H4 (cell line): ENCODE measurements around the gene GLDN. TPM values are rescaled to one million over a fixed set of nuclear protein-coding genes. Genes with fewer than 3 reads are reported as not detected.

ENCODE experiments used
- DNase-seq: peaks from one replicate; pipeline ENCODE4 v3.0.0-alpha.2; 2015; ENCODE audit warnings: low spot score
- total RNA-seq: library from RNA; depleted of rRNA; stranded (reverse); fragments of >200 nt; shearing (Covaris generic); gene quantifications from 2 replicates; pipeline ENCODE4 v1.2.3, GENCODE V29; 2014

GLDN gene
- total RNA-seq, 1 experiment from 2014 or later: 66.0 TPM

DNA sequence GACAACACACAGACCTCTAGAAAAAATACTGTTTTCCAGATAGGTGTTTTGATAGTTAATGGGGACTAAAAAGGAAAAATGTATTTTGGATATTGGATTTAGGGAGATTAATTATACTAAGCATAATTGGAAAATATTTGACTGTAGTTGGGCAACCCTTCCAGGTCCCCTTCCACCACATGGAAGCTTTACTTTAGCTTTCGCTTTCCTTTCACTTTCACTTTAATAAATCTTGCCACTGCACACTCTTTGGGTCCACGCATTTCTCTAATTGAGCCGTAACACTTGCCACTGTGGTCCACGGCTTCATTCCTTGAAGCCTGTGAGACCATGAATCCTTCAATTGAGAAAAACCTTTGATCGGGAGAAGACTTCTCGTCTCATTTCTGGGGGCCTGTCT, 15.5 kb downstream of the GLDN start:
- no peak for DNase-seq

DNA sequence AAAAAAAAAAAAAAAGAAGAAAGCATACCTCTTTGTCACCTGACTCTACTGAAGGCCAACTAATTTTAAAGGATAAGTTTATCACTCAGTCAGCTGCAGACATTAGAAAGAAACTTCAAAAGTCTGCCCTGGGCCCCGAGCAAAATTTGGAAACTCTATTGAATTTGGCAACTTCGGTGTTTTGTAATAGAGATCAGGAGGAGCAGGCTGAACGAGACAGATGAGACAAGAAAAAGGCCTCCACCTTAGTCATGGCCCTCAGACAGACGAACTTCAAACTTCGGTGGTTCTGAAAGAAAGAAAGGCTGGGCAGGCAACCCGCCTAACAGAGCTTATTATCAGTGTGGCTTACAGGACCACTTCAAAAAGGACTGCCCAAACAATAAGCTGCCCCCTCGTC, 18.5 kb downstream of the GLDN start:
- DNase-seq: no peak

DNA sequence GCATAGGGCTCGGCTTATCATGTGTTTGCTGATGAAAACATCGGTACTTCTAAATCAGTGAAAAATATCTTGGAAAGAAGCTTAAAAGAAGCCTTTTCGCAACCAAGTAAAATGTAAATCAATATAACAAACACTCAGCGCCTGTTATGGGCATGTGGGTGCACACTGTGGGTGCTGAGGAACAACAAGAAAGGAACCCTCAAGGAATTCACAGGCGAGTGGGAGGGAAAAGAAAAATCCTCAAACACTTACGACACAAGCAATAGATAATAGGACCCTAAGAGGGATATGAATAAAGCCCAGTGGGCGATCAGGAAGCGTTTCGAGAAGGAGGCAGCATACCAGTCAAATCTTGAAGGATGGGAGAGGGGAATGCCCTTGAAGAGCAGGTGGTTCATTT, 21.9 kb downstream of the GLDN start:
- DNase-seq: no peak

DNA sequence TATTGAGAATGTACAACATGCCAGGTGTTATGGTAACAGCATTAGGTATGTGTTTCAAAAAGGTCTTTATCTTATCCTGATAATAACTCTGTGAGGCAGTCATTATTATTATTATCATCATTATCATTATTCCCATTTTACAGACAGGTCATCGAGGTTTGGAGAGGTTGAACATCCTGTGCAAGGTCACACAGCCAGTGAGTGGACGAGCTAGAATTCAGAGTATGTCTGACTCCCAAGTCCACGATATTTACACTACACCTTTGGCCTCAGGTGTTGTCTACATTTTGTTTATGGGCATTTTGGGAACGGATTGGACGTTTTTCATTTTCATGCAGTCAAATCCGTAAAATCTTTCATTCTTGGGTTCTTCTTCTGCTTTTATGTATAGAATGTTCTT, 24.0 kb downstream of the GLDN start:
- DNase-seq: no peak

DNA sequence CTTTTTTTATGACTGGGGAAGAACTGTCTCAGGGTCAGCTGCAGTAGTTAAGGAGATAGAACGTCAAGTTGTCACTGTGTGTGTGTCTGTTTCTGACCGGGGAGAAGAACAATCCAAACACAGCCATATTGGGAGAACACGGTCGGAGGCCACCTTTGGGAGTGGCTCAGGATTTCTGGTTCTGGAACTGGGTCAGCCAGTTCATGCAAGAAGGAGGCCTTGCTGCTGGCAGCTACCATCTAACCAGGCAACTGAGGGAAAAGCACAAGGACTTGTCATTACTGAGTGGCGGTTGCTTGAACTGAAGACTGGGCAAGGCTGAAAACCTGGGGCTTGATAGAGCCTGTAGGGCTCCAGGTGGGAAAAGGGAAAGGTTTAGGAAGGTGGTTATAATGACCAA, 24.6 kb downstream of the GLDN start:
- DNase-seq: no peak

DNA sequence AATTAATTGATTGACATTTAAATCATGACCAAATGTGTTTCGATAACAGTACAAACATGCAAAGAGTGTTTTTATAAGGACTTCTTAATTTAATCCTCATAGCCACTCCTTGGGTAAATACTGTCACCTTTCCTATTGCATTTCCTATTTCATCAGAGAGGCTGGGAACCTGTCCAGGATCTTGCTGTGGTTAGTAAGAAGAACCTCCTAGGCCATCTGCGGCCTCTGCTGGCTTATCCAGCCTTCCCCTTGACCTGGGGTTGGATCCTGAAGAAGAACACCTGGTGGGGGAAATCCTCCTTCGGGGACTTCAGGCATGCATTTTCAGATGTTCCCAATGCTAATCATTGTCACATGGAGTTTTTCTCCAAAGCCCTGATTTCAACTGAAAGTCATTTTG, 25.5 kb downstream of the GLDN start:
- peak; percentile 93 for DNase-seq

DNA sequence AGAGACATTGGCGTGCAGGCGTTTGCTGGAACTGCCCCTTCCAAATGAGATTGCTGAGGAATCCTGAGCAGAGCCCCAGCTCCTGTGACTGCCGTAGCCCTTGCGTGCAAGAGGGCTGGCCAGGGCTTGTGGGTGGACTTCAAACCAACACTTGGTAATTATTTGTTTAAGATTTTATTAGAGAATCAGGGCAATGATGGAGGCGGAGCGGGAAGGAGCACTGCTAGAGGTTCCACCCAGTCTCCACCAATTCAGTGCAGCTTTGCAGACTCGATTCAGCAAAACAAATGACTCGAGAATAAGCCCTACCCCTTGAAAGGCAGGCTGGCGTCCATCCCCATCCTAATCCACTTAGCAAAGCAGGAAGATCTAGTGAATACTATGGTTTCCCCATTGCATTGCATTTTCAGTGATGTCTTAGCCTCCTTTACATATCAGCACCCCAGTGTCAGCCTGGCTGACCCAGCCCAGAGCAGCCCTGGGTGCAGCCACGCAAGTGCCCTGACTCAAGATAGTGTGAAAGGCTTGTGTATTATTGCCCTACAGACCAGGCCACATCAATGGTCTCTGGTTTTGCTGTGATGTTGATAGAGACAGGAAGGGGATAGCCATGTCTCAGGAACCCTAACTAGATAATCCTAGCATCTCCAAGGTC, 26.0 kb downstream of the GLDN start:
- DNase-seq: peak; percentile 95

DNA sequence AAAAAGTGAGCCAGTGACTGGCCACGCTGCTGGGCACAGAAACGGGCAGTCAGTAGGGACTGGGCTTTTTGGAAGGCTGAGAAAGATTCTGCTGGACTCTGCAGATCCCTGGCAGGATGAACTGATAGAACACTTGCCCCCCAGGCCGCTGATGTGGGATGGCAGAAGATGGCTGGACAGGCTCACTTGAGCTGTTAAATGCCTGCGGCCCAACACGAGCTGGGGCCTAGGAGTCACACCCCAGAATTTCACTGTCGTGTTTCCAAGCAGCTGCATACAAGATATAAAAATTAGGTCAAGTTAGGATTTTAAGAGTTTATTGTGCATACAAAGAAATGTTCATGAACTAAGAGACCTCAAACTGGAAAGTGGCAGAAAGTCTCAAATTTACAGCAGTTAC, 26.9 kb downstream of the GLDN start:
- DNase-seq: no peak

DNA sequence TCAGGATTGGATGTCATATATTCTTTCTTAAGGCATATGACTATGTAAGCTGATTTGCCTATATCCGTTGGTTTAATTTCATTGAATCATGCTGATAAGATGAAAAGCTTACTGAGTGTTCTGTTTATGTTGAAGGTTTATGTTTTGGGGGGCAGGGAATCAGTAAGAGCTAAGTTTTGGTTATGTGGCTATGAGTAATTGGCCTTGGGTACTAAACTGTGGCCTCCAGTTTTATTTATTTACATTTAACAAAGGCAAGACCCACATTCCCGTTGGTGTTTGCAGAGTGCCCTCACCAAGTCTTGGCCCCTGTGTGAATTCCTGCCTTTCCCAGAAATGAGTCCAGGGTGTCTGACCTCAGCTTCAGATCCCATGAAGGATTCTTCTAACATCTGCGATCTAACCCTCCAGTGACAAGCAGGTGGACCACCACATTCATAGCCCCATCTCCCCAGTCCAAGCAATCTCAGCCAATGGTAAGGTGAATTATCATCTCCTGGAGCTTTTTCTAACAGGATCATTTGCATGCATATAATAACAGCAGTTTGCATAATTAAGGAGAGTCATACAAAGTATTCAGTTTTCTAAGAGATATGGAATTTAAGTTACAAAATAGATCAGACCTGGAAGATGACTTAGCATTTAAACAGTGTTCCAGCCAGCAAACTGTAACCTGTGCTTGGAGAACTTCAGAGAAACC, 27.4 kb downstream of the GLDN start:
- DNase-seq: peak; percentile 98

DNA sequence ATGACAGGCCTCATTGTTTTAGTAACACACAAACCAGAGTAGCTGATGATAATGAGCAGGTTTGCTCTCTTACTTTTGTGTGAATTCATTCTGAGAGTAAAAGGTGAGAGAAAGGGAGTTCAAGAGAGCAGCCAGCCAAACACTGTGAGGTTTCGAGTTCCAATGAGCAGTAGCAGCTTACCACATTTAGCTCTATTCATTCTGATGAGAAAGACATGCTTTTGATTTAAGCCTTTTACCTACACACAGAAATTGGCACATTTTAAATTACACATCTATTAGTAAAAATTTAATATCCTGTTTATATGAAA, 28.0 kb downstream of the GLDN start:
- no peak for DNase-seq

DNA sequence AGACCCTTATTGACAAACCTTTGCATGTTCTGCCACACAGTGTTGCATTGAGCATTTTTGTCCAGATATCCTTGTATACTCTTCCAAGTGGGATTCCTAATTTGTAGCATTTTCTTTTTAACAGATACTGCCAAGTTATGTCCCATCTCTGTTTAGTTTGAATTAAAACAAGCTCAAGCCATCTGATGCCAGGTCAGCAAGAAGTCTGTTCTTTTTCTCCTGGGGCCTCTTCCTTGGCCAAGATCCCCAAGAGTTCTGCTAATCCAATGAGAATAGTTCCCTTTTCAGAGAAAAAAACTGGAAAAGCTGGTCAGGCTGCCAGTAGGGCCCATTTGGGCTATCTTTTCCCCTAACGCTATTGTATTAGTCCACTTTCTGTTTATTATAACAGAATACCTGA, 29.8 kb downstream of the GLDN start:
- no peak for DNase-seq

DNA sequence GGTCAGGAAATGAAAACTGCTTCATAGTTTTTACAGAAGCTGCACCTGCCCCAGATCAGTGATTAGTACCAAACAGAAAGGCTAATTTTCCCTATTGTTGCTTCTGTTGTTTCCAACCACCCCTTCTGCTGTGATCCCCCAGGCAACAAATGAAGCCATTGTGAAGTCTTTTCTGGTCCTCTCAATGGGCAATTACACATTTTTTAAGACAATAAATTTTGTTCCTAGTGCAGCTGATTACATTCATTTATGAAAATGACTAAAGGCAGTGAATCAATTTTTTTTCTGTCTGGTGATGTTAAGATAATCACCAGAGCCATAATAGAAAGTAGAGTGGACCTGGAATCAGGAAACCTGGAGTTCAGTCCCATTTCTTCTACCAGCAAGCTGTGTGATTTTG, 32.7 kb downstream of the GLDN start:
- DNase-seq: no peak

DNA sequence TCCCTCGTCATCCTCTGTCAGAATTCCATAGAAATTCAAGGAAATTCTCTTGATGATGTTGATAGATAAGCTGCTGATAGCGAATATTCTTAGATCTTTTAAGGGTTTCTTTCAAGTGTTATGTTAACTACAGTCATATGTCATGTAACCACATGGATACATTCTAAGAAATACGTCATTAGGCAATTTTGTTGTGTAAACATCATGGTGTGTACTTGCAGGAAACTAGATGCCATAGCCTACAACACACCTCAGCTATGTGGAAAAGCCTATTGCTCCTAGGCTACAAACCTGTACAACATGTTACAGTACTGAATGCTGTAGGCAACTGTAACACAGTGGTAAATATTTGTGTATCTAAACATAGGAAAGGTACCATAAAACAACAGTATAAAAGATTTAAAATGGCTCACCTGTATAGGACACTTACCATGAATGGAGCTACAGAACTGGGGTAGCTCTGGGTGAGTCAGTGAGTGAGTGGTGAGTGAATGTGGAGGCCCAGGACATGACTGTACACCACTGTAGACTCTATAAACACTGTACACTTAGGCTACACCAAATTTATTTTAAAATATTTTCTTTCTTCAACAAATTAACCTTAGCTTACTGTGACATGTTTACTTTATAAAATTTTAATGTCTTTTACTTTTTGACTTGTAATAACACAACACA, 34.6 kb downstream of the GLDN start:
- DNase-seq: peak; percentile 63

DNA sequence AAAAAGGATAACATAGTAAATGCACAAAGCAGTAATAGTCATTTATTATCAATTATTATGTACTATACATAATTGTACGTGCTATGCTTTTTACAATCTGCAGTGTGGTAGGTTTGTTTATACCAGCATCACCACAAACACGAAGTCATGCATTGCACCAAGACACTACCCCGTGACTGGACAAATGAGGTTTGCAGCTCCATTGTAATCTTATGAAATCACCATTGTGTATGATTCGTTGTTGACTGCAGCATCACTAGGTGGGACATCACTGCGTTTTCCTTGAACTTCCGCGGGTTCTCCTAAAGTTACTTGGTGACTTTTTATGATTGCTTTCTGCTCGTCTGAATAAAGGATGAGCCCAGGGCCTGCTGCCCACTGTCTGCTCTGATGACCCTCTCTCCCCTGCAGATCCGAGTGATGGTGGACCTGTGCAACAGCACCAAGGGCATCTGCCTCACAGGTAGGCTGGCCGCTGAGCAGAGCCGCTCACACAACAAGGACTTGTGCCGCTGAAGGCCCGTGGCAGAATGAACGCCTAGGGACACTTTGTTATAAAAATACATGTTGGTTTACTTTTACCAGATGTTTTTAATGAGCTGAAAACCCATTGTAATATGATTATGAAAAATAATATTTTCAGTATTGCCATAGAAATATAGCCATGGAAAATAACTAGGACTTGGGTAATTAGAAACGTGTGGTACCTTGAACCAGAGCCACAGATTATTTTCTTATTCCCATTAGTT, 35.8 kb downstream of the GLDN start:
- peak; percentile 96 for DNase-seq

DNA sequence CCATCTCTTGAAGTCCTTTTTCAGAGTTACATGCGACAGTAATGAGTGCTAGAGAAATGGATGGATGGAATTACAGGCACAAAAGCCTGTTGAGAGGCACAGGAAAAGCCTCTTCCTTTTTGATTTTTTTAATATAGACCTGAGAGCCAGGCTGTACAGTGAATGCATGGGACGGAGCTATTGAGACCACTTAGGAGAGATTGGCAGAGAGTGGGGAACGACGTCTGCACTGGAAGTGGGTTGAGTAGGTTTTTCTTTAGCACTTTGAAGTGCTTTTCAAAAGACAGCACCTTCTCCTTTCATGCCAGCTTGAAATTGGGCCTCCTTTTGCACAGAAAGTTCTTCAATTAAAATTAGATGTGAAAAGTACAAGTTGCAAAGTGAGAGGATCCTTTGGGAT, 37.0 kb downstream of the GLDN start:
- DNase-seq: no peak

DNA sequence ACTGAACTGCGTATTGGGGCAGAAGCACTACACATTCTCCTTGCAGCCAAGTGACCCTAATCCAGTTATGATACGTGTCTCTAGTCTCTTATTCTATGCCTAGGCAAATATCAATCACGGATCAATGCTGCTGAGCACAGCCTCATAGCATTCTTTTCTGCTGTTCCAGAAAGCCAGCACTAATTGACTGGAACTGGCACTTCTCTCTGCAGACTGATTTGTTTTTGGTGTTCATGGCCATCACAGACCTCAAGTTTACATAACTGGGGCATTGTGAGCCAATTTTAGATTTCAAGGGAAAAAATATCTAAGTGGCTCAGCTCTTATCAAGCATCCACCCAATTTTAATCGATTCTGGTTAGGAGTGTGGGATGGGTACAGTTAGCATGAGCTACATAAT, 37.9 kb downstream of the GLDN start:
- no peak for DNase-seq

DNA sequence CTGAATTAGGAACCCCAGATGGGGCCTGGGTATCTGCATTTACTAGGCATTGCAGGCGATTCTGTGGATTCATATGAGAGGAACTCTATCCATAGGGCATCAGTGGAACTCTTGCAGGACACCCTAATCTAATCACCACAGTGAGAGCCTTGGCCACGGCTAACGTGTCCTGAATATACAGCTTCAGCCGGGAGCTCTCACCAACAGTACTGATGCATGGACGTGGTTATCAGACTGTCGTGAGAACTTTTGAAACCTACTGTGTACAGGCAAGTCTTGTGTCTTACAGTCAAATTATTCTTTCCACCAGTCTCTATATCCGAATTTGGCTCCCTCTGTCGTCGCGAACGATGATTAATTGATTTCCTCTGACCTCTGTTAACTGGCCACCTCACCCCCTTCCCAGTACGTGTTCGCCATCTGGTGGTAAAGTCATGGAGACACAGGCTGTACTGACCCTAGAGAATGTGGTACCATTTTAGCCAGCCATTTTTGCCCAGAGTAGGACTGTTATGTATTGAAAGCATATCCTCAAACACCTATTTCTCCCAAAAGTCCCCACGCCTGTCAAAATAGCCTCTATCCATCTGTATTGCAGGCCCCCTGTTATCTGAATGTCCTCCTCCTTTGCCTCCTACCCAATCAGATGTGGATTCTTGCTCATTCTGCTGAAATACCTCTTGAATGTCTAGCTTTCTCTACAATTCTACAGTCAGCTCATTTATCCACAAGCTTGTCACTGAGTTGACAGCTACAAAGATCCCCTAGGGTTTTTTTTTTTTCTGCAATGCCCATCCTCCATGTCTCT, 39.7 kb downstream of the GLDN start:
- DNase-seq: peak; percentile 85

DNA sequence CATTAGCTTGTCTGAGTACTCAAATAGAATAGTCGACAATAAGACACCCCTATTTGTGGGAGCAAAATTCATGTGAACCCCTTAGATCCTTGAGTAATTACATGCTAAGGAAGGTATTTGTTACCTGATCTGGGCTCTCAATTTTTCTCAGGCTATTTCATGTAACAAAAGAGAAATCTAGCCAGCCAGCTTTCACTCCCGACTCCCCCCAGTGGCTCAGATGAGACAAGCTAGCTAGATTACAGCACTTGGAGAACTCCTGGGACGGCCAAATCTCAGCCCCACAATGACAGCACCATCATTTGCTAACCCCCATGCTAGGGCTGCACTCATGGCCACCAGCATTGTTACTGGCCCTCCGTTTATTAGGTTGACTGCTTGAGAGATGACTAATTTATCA, 41.3 kb downstream of the GLDN start:
- DNase-seq: peak; percentile 42

DNA sequence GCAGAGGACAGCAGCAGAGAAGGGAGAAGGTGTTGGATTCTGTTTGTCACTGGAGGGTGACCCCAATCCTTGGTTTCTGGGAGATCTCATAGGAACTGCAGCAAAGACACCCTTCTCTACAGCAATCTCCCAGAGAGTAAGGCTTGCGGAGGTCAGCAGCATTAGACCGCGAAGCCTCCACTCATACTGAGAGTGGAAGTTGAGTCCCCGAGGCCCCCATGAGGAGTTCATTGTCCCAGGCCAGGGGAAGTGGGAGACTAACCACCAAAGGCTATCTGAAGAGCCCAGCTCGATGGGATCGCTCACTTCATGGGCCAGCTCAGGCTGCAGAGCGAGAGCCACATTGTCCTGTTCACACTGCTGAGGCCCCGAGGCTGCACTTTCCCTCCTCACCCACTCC, 44.6 kb downstream of the GLDN start:
- DNase-seq: no peak

DNA sequence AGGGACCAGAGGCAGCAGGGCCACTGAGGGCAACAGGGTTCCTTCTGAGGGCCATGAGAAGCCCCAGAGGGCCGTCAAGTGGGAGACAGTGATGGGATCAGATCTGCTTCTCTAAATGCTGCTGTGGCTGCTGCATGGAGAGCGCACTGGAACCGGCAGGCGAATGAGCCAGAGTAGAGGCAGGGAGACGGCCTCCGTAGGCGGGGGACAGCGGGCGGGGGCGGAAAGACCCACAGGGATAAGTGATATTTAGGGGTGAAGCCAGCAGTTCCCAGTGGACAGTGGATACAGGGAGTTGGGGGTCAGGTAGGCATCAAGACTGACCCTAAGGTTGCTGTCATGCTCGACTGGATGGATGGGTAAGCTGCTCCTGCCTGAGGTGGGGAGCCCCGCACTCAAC, 45.0 kb downstream of the GLDN start:
- no peak for DNase-seq

DNA sequence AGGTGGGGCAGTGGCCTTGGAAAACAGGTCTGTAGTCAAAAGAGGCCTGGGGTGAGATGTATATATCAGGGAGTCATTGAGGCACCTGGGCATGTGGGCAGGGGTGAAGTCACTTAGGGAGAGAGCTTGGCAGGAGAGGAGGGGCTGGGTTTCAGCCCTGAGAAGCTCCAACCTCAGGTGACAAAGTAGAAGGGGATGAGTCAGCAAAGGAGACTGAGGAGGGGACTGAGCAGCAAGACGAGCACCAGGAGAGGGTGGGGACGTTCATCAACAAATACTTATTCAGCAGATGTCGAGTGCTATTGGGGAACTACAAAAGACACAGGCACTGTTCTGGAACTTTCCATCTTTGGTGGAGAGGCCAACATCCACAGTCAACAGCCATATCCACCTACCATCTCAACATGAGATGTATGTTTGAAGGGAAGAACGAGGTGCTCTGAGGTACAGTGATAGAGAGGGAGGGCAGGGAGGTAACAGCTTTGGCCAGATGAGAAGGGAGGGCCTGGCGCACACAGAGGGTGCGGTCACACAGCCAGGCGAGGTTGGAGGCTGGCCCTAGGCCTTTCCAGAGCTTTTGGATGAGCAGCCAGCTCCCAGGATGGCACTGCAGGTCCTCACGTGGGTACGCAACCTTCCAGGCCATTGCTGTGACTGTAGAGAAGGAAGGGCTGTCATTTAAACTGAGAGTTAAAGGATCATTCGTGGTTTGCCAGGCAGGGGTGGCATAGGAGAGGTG, 45.7 kb downstream of the GLDN start:
- DNase-seq: no peak
